Measurements from ENCODE around the gene DIRAS2. TPM values are rescaled to one million over a fixed set of nuclear protein-coding genes. Genes with fewer than 3 reads are reported as not detected.

Gene DIRAS2
- polyA plus RNA-seq, 5 donors, result 0.27 to 0.78 (median 0.57) TPM

GRCh38 chr9:90613502-90613901 is 29.1 kb downstream of the DIRAS2 start:
- no peak for DNase-seq

DNA sequence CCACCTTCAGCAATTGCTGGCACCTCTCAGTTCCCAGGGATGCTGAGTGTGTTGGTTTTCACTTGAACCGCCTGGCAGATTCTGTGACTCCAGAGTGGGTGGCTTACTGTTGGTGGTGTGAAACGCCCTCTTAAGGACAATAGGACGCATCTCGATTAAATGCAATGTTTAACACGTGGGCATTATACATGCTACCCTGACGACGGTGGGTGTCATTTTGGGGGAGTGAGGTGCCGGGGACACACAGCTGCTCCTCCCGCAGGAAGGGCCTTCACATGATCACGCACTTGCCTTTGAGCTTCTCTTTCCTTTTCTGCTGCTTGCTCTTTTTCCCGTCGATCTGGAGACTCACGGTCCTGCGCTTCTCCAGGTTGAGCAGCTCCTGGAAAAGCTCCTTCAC is 29.7 kb downstream of the DIRAS2 start:
- no peak for DNase-seq

GRCh38 chr9:90611568-90611967 is 31.1 kb downstream of the DIRAS2 start:
- DNase-seq, result no peak

DNA sequence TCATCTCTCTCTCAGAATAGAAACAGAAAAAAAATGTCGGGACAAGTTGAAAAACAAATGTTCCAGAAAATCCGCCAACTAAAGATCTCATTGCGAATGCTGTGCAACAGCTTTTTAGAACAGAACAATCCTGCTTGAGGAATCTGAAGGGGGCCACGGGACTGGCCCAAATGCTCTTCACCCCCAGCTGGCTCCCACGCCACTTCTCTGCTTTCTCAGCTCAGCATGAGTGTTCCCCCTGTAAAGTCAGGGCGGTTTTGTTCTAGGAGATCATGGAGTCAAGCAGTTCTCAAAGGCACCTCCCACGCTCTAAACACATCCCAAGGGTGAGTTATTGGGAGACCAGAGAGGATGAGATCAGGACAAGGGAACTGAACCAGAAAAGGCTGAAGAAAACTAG is 31.5 kb downstream of the DIRAS2 start:
- DNase-seq, result no peak

GRCh38 chr9:90607701-90608516 is 34.7 kb downstream of the DIRAS2 start:
- no peak for DNase-seq

DNA sequence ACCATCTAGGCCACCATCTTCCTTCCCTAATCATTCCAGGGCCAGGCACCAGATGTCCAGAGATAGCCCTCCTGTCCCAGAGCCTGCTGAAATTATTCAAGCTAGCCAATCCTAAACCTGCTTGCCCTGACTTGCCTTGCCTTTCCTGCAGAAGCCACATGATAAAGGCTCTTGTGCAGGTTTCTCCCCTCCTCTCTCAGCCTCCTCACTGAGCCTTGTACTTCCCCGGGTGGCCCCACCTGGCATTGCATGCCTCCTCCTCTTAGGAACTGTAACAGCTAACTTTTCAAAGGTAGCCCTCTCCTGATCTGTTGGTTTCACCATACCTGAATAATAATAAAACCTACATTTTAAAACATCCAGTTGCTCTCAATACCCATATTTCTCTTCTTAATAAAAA is 42.6 kb downstream of the DIRAS2 start:
- DNase-seq, result no peak

DNA sequence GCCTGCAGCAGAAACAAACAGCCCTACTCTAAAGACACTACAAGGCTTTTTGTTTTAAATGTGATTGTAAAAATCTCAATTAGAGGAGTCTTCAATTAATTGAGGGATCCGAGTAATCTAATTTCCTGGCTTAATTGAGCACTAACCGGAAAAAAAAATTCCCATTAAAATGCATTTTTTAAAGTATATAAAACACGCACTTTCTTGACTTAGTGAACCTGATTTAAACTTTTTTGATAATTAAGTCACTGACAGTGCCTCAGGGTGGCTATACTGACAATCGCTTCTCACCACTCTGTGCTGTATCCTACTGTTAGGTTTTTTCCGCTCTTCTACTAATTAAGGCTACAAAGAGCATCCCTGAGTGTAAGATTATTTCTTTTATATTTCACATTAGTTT is 44.4 kb downstream of the DIRAS2 start:
- no peak for DNase-seq

DNA sequence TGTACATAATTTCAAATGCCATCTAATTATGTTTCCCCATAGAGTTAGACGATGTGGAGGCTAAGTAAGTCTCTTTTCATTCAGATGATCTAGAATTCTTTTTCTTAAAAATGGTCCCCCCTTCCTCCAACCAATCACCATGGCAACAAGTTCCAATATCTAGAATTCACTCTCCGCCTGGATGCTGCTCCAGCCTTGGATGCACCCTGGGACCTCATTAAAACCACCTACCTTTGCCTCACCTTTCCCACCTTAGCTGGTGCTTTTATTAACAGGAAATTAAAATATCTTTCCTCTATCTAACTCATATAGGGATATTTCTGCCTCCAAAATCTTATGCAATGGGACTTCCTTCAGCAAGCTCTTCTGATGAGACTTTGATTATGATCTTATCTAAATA is 49.0 kb downstream of the DIRAS2 start:
- DNase-seq, result no peak

DNA sequence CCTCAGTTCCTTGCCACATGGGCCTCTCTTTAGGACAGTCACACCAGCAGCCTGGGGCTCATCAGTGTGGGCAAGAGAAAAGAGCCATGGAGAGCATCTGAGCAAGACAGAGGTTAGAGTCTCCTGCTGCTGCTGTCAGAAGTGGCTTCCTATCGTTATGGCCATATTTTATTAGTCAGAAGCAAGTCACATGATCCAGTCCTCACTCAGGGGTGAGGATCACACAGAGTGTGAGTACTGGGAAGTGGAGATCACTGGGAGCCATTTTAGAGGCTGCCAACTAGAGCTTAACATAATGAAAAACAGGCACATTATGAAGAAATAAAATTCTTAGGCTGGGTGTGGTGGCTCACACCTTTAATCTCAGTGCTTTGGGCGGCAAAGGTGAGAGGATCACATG is 62.0 kb downstream of the DIRAS2 start:
- no peak for DNase-seq

DNA sequence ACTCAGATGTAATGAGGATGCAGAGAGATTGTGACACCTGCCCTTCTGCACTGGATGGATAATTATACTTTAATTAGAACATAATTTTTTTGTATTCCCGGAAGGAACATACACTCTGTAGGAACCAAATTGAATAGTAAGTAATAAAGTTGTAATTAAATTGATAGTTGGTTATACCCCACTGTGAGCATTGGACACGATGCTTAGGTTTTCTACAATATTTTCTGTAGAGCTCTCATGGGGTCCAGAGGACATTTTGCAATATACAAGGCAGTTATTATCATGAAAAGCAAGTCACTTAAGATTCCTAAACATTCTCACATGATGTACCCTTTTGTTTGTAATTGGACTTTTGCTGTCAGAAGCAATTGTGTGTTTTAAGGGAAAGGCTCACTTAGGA is 63.4 kb downstream of the DIRAS2 start:
- no peak for DNase-seq

DNA sequence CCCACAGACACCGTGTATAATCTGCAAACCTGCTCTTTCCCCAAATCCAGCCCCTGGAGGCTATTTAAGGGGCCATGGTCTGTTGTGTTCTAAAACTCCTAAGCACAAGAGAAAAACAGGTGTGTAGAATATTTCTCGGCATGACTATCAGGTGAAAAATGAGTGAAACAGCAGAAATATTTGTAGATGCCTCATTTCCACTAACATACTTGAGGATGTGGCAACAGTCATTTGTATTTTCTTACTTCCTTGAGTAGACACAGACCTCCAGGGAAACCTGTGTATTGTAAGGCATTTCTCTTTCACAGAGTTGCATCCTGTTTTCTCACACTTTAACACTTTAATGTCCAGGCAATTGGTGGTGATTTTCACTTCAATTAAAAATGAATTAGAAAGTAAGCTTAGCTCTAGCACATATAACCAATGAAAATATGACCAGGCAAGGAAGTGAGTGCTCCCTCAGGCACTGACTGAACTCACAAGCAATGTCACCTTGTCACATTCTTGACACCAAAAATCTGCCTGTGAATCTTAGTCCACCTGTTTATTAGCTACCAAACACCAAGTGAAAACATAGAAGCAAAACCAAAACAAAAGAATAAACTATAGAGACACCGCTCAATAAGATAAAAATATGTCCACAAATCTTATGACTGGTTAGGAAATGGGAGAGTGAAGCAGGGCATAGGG is 64.4 kb downstream of the DIRAS2 start:
- DNase-seq, result no peak

- DNase-seq, result no peak
Measured at GRCh38 chr9:90569511-90569910, 73.1 kb downstream of the DIRAS2 start.

DNA sequence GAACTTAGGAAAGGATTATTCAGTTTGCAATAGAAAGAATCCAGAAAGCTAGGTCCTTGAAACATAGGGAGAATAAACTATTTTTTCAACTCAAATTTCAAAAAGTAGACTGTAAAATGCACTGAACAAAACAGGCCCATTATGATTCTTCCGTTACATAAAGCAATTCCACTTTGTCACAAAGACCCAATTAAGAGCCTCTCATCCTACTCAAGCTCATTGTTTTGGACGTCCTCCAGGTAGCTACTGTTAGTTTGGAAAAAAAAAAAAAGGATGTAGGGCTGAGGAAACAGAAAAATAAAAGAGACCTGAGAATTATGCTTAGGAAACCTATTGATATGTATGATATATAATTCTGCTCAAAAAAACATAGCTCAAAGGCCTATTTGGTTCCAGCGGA is 74.0 kb downstream of the DIRAS2 start:
- DNase-seq, result no peak

- DNase-seq, result no peak
Measured at GRCh38 chr9:90562229-90562628, 80.4 kb downstream of the DIRAS2 start.

Other genes with a start within 250 kb of the DIRAS2 start
- gene SYK, start 159.0 kb upstream of the DIRAS2 start, polyA plus RNA-seq (ENCODE audit: insufficient read depth in 1 of 5, insufficient read length in 5 of 5, low replicate concordance in 1 of 5), result 10 to 100 TPM; 15.9 to 19.6 (median 16.7) TPM